Stimulated activated CD4-positive, alpha-beta T cell treated with anti-CD3 and anti-CD28 coated beads, Interleukin-12 subunit alpha, Interleukin-12 subunit beta, amount 100 ng/mL, for 48 hours (primary cell): Measurements from ENCODE around the gene ZIM2.

Experiments used
- DNase-seq, 3 donors: peaks; one replicate each; pipeline ENCODE4 v3.0.0-alpha.2; 2020; ENCODE audit warnings: low read depth in 2 of 3, low spot score in 1 of 3

ZIM2 gene

DNA sequence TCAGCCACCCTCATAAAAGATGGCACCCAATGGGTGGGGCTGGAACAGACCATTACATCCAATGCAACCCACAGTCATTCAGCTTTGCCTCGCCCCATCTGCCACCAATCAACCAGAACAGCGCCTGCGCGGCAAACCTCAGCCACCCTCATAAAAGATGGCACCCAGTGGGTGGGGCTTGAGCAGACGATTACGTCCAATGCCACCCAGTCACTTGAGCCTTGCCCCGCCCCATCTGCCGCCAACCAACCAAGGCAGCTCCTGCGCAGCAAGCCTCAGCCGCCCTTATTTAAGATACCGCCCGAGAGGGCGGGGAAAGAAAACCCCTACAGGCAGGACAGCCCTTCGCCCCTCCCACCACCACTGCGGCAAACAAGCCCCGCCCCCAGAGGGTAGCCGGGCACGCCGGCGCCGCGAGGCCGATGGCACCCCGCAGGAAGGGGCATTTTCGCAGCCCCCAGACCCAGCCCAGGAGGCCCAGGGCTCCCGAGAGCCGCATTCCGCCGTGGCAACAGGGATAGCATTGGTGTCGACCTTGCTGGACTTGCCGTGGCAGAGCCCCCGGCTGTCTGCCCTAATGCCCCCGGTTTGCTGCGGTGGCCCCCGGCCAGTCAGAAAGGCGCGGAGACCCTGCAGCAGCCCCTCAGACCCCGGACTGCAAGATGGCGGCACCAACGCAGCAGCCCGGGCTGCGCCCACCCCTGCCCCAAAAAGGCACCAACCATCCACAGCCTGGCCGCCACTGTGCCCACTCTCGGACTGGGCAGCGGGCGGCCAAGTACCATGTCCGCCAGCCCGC is 675 bp downstream of the ZIM2 start:
- DNase-seq = no peak

GRCh38 chr19:56838909-56839651 is 1.4 kb downstream of the ZIM2 start:
- no peak for DNase-seq

DNA sequence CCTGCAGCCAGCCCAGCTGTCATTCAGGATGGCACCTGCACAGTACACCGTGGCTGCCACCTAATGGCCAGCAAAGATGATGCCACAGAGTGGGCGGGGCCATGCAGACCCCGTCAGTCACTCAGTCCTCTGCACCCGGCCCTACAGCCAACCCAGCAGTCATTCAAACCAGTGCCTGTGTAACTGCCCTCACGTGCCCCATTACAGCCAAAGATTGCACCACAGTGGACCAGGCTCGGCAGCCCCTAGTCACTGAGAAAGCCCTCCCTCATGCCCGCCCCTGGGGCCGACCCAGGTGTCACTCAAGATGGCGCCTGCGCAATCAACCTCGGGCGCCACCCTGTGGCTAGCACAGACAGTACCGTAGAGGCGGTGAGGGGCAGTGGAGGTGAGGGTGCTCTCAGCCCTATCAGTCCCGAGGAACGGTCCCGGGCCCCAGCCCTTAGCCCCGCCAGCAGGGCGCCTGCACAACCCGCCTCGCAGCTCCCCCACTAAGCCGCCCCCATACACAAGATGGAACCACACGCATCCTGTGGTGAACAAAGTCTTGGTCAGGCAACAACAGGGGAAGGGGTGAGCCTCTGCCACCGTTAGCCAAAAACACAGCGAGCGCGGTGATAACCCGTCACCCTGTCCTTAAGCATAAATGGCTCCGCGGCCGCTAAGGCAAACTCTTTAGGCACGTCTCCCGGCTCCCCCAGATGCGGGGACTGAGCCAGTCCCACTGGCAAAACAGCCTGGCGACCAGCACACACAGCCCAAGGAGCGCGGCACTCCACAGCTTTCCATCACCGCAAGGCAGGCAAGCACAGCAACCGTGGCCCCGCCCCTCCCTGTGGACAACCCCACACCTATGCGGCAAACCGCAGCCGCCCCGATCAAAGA is 2.3 kb downstream of the ZIM2 start:
- DNase-seq = no peak

GRCh38 chr19:56837492-56838023 is 3.0 kb downstream of the ZIM2 start:
- no peak for DNase-seq

DNA sequence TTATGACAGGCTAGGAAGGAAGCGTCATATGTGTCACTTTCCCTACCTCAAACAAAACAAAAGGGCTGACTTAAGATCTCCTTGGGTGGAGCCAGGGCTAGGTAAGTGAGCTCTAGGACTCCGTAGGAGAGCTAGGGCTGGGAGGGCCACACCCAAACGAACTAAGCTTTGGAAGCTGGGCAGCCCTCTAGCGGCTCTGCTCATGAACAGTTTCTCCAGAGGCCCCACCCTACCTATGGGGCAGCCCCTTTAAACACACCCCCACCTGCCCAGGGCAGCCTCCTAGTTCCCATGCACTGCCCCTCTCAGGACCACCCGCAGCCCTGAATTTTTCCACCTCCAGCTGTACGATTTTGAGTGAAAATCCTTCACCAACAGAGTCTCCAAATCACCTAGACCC is 3.5 kb downstream of the ZIM2 start:
- DNase-seq = no peak

- DNase-seq = no peak
Observed at GRCh38 chr19:56836059-56836458, 4.5 kb downstream of the ZIM2 start.

DNA sequence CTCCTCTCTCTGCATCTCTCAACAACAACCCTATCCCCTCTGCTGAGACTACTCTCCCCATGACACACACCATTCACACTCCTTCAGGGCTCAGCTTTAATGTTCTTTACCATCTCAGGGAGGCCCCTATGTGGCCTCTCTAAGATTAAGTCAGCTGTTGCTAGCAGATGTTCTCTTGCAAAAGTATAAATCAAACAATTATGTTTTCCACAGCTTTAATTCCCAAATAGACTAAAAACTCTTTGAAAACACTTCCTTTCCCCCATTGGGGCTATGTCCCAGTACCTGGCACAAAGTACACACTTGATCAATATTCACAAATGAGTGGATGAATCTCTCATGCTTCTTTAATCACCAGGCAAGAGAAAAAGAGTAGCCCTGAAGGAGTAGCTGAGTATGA is 5.1 kb downstream of the ZIM2 start:
- DNase-seq = no peak

- no peak for DNase-seq
Observed at GRCh38 chr19:56834564-56835375, 5.8 kb downstream of the ZIM2 start.

- DNase-seq = no peak
Observed at GRCh38 chr19:56832352-56832928, 8.1 kb downstream of the ZIM2 start.

DNA sequence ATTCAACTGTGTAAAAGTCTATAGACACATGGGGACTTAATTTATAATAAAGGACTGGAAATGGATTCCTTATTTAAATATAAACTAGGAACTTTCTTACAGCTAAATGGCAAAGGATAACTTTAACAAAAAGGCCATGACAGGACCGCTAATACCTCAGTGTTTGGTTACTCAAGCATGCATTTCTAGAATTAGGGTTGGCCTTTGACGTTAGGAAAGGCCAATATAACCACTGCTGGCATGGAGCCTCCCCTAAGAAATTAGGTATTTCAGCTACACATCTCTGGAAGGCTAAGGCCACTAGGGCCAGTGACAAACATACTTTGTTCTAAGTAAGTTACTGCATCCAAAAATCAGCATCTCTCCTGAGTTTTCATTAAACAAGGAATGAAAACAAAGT is 9.3 kb downstream of the ZIM2 start:
- no peak for DNase-seq

- no peak for DNase-seq
Observed at GRCh38 chr19:56829596-56829995, 10.9 kb downstream of the ZIM2 start.

GRCh38 chr19:56827708-56828107 is 12.8 kb downstream of the ZIM2 start:
- DNase-seq = no peak

DNA sequence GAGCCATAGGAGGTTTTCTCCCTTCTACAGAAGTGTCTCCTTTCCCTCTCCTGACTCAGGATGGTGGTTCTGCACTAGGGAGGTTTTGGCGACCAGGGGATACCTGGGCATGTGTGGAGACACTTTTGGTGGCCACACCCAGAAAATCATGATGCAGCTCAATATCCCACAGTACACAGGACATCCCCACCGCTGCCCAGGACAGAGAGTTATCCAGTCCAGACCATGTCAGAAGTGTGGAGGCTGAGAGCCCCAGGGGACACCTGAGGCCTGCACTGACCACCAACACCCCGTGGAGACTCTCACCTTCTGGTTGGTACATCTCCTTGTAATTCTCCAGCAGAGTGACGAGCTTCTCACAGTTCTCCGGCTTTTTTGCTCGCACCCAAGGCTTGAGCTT is 16.6 kb downstream of the ZIM2 start:
- DNase-seq = no peak

- no peak for DNase-seq
Observed at GRCh38 chr19:56823417-56823816, 17.1 kb downstream of the ZIM2 start.

DNA sequence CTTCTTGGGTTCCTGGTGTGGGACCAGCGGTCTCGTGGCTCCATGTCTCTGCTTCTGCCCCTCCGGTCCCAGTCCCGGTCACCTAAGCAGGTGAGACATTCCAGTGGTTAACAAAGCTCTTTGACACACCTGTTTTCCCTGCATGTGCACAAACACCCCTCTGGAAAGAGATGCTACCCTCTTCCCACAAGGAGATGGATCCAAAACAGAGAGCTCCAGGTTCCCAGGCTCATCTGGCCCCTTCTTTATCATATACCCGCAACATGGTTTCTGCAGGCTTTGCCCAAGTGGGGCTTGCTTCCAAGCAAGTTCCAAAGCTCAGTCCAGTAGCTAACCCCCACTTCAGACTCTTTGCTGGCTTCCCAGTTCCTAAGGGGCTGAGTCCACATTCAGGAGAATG is 17.8 kb downstream of the ZIM2 start:
- no peak for DNase-seq

DNA sequence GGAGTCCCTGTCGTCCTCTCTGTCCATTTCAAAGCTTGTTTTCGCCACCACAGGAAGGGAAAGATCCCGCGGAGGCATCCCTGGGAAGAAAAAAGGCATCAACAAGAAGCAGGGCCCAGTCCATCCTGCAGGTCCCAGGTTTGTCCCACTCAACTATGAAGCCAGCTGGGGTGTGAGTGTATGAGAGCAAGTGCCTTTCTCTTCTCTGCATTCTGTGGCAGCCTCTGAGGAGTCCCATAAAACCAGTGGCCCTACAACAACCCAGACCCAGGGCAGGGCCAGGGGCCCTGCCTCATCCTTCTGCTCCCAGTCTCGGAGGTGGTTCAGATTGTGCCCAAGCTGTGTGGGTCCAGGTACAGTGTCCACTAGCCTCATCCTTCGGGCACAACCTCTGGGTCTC is 18.9 kb downstream of the ZIM2 start:
- DNase-seq = no peak

GRCh38 chr19:56821209-56821608 is 19.3 kb downstream of the ZIM2 start:
- no peak for DNase-seq

- DNase-seq = no peak
Observed at GRCh38 chr19:56819166-56819565, 21.4 kb downstream of the ZIM2 start.

GRCh38 chr19:56814656-56815055 is 25.9 kb downstream of the ZIM2 start:
- DNase-seq = no peak

DNA sequence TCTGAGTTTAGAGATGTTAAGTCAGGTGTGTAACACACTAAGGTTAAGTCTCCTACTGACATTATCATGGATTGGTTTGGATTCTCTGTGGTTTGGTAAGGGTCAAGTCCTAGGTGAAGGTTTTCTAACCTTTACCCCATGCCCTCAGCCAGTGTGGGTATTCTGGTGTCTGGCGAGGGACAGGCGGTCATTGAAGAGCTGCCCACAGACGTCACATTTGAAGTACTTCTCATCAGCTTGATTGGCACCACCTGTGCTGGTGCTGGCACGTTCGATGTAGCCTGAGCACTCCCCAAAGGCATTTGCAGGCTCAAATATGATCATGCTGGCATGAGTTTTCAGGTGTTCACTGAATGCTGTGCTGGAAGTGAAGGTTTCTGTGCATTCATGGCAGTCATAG is 27.0 kb downstream of the ZIM2 start:
- no peak for DNase-seq
